Liver (tissue), 9 donors: ENCODE results near the gene PAX5. TPM values are rescaled to one million over a fixed set of nuclear protein-coding genes. Genes with fewer than 3 reads are reported as not detected.

Source experiments
- DNase-seq: peaks from one replicate; pipeline ENCODE4 v3.0.0-alpha.2; 2017; ENCODE audit warnings: low spot score
- H3K27ac ChIP-seq, 2 donors: one replicate each; pipeline ENCODE4 v1.7.0; 2013; ENCODE audit warnings: inconsistent platforms in 2 of 2, low read length in 2 of 2, control low read depth in 1 of 2, low read depth in 1 of 2, mild to moderate bottlenecking in 1 of 2
- H3K27me3 ChIP-seq, 4 donors: one replicate each; pipeline versions ENCODE4 v1.6.1 to v1.7.0; 2013; ENCODE audit warnings: low read length in 3 of 4, inconsistent platforms in 1 of 4, mild to moderate bottlenecking in 1 of 4, moderate library complexity in 1 of 4; ENCODE audit not compliant: control insufficient read depth in 4 of 4, insufficient read depth in 4 of 4
- H3K36me3 ChIP-seq, 4 donors: one replicate each; pipeline versions ENCODE4 v1.6.1 to v1.7.0; 2013; ENCODE audit warnings: low read length in 3 of 4, mild to moderate bottlenecking in 3 of 4, low read depth in 1 of 4, moderate library complexity in 1 of 4; ENCODE audit not compliant: control insufficient read depth in 4 of 4, insufficient read depth in 3 of 4
- H3K4me1 ChIP-seq, 4 donors: one replicate each; pipeline versions ENCODE4 v1.6.1 to v1.7.0; 2013; ENCODE audit warnings: low read length in 3 of 4, mild to moderate bottlenecking in 3 of 4, moderate library complexity in 1 of 4; ENCODE audit not compliant: control insufficient read depth in 4 of 4, insufficient read depth in 4 of 4
- H3K4me3 ChIP-seq, 3 donors: one replicate each; pipeline versions ENCODE4 v1.6.1 to v1.7.0; 2013; ENCODE audit warnings: low read length in 3 of 3, control low read depth in 1 of 3, low read depth in 1 of 3, mild to moderate bottlenecking in 1 of 3
- H3K9ac ChIP-seq, 2 donors: one replicate each; pipeline ENCODE4 v1.7.0; 2013; ENCODE audit warnings: low read length in 2 of 2, mild to moderate bottlenecking in 2 of 2, moderate library complexity in 2 of 2, control low read depth in 1 of 2, low read depth in 1 of 2
- H3K9me3 ChIP-seq, 4 donors: one replicate each; pipeline versions ENCODE4 v1.6.1 to v1.7.0; 2013; ENCODE audit warnings: low read length in 3 of 4; ENCODE audit not compliant: control insufficient read depth in 4 of 4
- ATF3 ChIP-seq: IDR thresholded peaks from 2 replicates; pipeline ENCODE4 v1.6.1; 2016; ENCODE audit warnings: antibody characterized with exemption
- EGR1 ChIP-seq, 2 donors: IDR thresholded peaks; 2 replicates each; pipeline ENCODE4 v1.6.1; 2016 to 2018; ENCODE audit warnings: antibody characterized with exemption in 2 of 2, low read depth in 2 of 2
- FOXA2 ChIP-seq: IDR thresholded peaks from 2 replicates; pipeline ENCODE4 v1.6.1; 2016; ENCODE audit warnings: antibody characterized with exemption
- HNF4A ChIP-seq, 2 donors: conservative IDR thresholded peaks; 2 replicates each; pipeline ENCODE4 v1.6.1; 2016; ENCODE audit warnings: antibody characterized with exemption in 2 of 2, mild to moderate bottlenecking in 2 of 2
- JUND ChIP-seq, 2 donors: IDR thresholded peaks; 2 replicates each; pipeline ENCODE4 v1.6.1; 2016; ENCODE audit warnings: antibody characterized with exemption in 2 of 2
- MAX ChIP-seq: IDR thresholded peaks from 2 replicates; pipeline ENCODE4 v1.6.1; 2016; ENCODE audit warnings: antibody characterized with exemption
- NR2F2 ChIP-seq: IDR thresholded peaks from 2 replicates; pipeline ENCODE4 v1.6.1; 2016; ENCODE audit warnings: antibody characterized with exemption
- RAD21 ChIP-seq, 2 donors: IDR thresholded peaks; 2 replicates each; pipeline ENCODE4 v1.6.1; 2016; ENCODE audit warnings: antibody characterized with exemption in 2 of 2, mild to moderate bottlenecking in 2 of 2
- REST ChIP-seq: IDR thresholded peaks from 2 replicates; pipeline ENCODE4 v1.6.1; 2016; ENCODE audit warnings: antibody characterized with exemption, mild to moderate bottlenecking
- RXRA ChIP-seq, 2 donors: IDR thresholded peaks; 2 replicates each; pipeline ENCODE4 v1.6.1; 2017 to 2018; ENCODE audit warnings: antibody characterized with exemption in 2 of 2, mild to moderate bottlenecking in 1 of 2
- SP1 ChIP-seq: IDR thresholded peaks from 2 replicates; pipeline ENCODE4 v1.6.1; 2018; ENCODE audit warnings: antibody characterized with exemption, mild to moderate bottlenecking
- TAF1 ChIP-seq: conservative IDR thresholded peaks from 2 replicates; pipeline ENCODE4 v1.6.1; 2016; ENCODE audit warnings: antibody characterized with exemption, mild to moderate bottlenecking
- YY1 ChIP-seq: IDR thresholded peaks from 2 replicates; pipeline ENCODE4 v1.6.1; 2016; ENCODE audit warnings: antibody characterized with exemption, mild to moderate bottlenecking
- ZBTB33 ChIP-seq: IDR thresholded peaks from 2 replicates; pipeline ENCODE4 v1.6.1; 2016; ENCODE audit warnings: antibody characterized with exemption
- WGBS: extraction: QIAGEN DNeasy Blood & Tissue Kit; methylation state at CpG from one replicate; pipeline ENCODE4 v1.1.7; 2013; 5-methylcytosine and 5-hydroxymethylcytosine counted together
- polyA plus RNA-seq, 2 donors: library from polyadenylated mRNA; stranded (reverse) in 1 of 2; unstranded in 1 of 2; fragments of 200-250 nt in 1 of 2; fragments of >200 nt in 1 of 2; fragmentation: Nextera tagmentation in 1 of 2; extraction: Ambion mirVana in 1 of 2; gene quantifications; one replicate each; pipeline versions ENCODE4 v1.2.1 to v1.2.3, GENCODE V29; 2013 to 2015
- total RNA-seq, 2 donors: library from RNA; depleted of rRNA; stranded (reverse); fragments of >200 nt; gene quantifications; one replicate each; pipeline ENCODE4 v1.2.3, GENCODE V29; 2014
- donor health status: healthy.
- donor health status: healthy.
- donor health status: healthy.
- donor health status: healthy.
- donor health status: healthy.

The PAX5 gene
- total and polyA plus RNA-seq, 4 donors: 0.05 to 2.7 (median 0.11) TPM

GRCh38 chr9:37002036-37002412 lies 32.0 kb downstream of the PAX5 start:
- TF ChIP-seq SP1: no peak
- TF ChIP-seq NR2F2: no peak
- Histone ChIP-seq H3K36me3 (no peaks in the 10 kb centered on the region), H3K4me1 (peaks cover 0 to 3% (median 0%) of the 10 kb centered on the region in 4 donors)

GRCh38 chr9:37001459-37001858 lies 32.6 kb downstream of the PAX5 start:
- DNase-seq: no peak
- no peak overlapping the region for H3K4me3 ChIP-seq
- H3K27ac ChIP-seq: no peak overlapping the region
- H3K27me3 ChIP-seq: peaks cover 0 to 27% (median 7%) of the 10 kb centered on the region in 4 donors
- H3K9ac ChIP-seq: no peak overlapping the region
- no peaks in the 10 kb centered on the region for H3K36me3 ChIP-seq
- H3K9me3 ChIP-seq: no peaks in the 10 kb centered on the region
- H3K4me1 ChIP-seq: peaks cover 0 to 3% (median 0%) of the 10 kb centered on the region in 4 donors
- TF ChIP-seq ZBTB33 (no peak), HNF4A (conservative IDR thresholded peaks at IDR 0.05) (no peak), RAD21 (IDR thresholded peaks at IDR 0.05) (no peak), SP1 (no peak), TAF1 (no peak), YY1 (no peak), REST (no peak), FOXA2 (no peak), JUND (IDR thresholded peaks at IDR 0.05) (no peak), EGR1 (IDR thresholded peaks at IDR 0.05; ENCODE audit: low read depth in 2 of 2) (no peak), RXRA (IDR thresholded peaks at IDR 0.05) (no peak), NR2F2 (no peak), ATF3 (no peak), MAX (no peak)
- WGBS: 81% methylated on average over 9 of the region's 9 CpGs

More at GRCh38 chr9:37002036-37002412, 32.0 kb downstream of the PAX5 start:
- Histone ChIP-seq H3K4me3 (no peak overlapping the region), H3K9ac (no peak overlapping the region), H3K9me3 (no peaks in the 10 kb centered on the region), H3K27me3 (peaks cover 0 to 33% (median 8%) of the 10 kb centered on the region in 4 donors), H3K27ac (no peak overlapping the region)
- WGBS: 48% methylated on average over 11 of the region's 11 CpGs
- no peak for DNase-seq
